ENCODE data around the gene TSEN15. TPM values are rescaled to one million over a fixed set of nuclear protein-coding genes. Genes with fewer than 3 reads are reported as not detected.

The TSEN15 gene
- polyA plus RNA-seq, 3 donors, result 7.2 to 19.8 (median 15.2) TPM

Other genes starting within 250 kb of the TSEN15 start
- 10 to 100 TPM in 2 of 3 donors, 1 to 10 TPM in 1; 3.2 to 34.4 (median 18.4) TPM for gene RGL1, start 246.6 kb upstream of the TSEN15 start, polyA plus RNA-seq
- 1 to 10 TPM in 2 of 3 donors, under 1 TPM in 1; 0.24 to 1.2 (median 1.2) TPM for gene COLGALT2, start 14.0 kb upstream of the TSEN15 start, polyA plus RNA-seq